PFSK-1 (cell line): ENCODE data around the gene MAP3K9.

Source experiments
- FOXP2 ChIP-seq: optimal IDR thresholded peaks from 2 replicates; pipeline ENCODE3; 2011; ENCODE audit warnings: borderline replicate concordance, control low read depth, inconsistent platforms; ENCODE audit not compliant: insufficient read depth; ENCODE audit errors: extremely low read length, extremely low read depth
- POLR2AphosphoS5 ChIP-seq: IDR thresholded peaks from 2 replicates; pipeline ENCODE4 v1.6.1; 2012; ENCODE audit warnings: low read depth, mild to moderate bottlenecking, control low read depth, low read length, moderate library complexity
- REST ChIP-seq, 2 experiments: IDR thresholded peaks; 2 replicates each; pipeline versions ENCODE4 v1.6.1 to v1.8.0; 2011 to 2012; ENCODE audit warnings: low read depth in 2 of 2, low read length in 2 of 2, control low read depth in 1 of 2, inconsistent platforms in 1 of 2, mild to moderate bottlenecking in 1 of 2, moderate library complexity in 1 of 2; ENCODE audit not compliant: insufficient read depth in 1 of 2
- SIN3A ChIP-seq: IDR thresholded peaks from 2 replicates; pipeline ENCODE4 v1.6.1; 2012; ENCODE audit warnings: mild to moderate bottlenecking, low read length, moderate library complexity, borderline replicate concordance; ENCODE audit not compliant: insufficient read depth
- TAF1 ChIP-seq: IDR thresholded peaks from 2 replicates; pipeline ENCODE4 v1.6.1; 2012; ENCODE audit warnings: low read length, control low read depth, borderline replicate concordance; ENCODE audit not compliant: insufficient read depth

The MAP3K9 gene

GRCh38 chr14:70785556-70785955, 23.8 kb downstream of the MAP3K9 start:
- no peak for TF ChIP-seq POLR2AphosphoS5
- TF ChIP-seq REST (IDR thresholded peaks at IDR 0.05; ENCODE audit: insufficient read depth in 1 of 2, low read depth in 2 of 2, low read length in 2 of 2), result no peak

GRCh38 chr14:70784886-70785285, 24.4 kb downstream of the MAP3K9 start:
- no peak for TF ChIP-seq SIN3A
- no peak for TF ChIP-seq FOXP2
- no peak for TF ChIP-seq POLR2AphosphoS5
- TF ChIP-seq REST (IDR thresholded peaks at IDR 0.05; ENCODE audit: insufficient read depth in 1 of 2, low read depth in 2 of 2, low read length in 2 of 2), result no peak

GRCh38 chr14:70782361-70782760, 27.0 kb downstream of the MAP3K9 start:
- no peak for TF ChIP-seq TAF1
- TF ChIP-seq REST (IDR thresholded peaks at IDR 0.05; ENCODE audit: insufficient read depth in 1 of 2, low read depth in 2 of 2, low read length in 2 of 2), result no peak
- TF ChIP-seq FOXP2, result no peak
- no peak for TF ChIP-seq POLR2AphosphoS5
- no peak for TF ChIP-seq SIN3A

- TF ChIP-seq TAF1 (no peak), REST (IDR thresholded peaks at IDR 0.05; ENCODE audit: insufficient read depth in 1 of 2, low read depth in 2 of 2, low read length in 2 of 2) (no peak), POLR2AphosphoS5 (no peak)
Observed at GRCh38 chr14:70780396-70781075, 28.8 kb downstream of the MAP3K9 start.

GRCh38 chr14:70779667-70780066, 29.6 kb downstream of the MAP3K9 start:
- TF ChIP-seq SIN3A (no peak), REST (IDR thresholded peaks at IDR 0.05; ENCODE audit: insufficient read depth in 1 of 2, low read depth in 2 of 2, low read length in 2 of 2) (no peak), FOXP2 (no peak), TAF1 (no peak), POLR2AphosphoS5 (no peak)
